ENCODE data around the gene POLH. TPM values are rescaled to one million over a fixed set of nuclear protein-coding genes. Genes with fewer than 3 reads are reported as not detected.
A peak's percentile ranks its signal among the peaks of the same experiment; 100 is the strongest.

POLH gene
- total and polyA plus RNA-seq, 2 donors (not counting 1 experiment from before 2014, with no cell fraction given), result 19.0 to 21.8 TPM

DNA sequence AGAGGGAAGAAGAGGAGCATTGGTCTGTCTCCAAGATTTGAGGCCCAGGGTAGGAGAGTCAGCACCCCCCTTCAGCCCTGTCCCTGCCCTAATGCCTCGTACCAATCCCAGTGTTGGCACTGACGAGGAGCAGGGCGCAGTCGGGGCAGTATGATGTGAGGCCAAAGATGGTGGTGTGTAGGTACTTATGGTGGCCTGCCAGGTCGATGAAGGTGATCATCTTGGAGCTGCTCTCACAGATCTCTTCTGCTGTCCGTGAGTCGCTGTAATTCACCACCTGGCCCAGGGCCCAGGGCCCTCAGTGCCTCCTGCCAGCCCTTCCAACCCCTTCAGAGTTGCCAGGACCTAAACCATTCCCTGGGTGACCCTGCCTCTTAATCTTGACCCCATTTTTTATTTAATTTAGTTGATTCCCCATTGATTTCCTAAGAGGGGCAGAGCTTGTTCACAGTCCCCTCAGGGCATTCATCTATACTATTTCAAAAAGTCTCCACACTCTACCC is 48.9 kb downstream of the POLH start:
- Histone ChIP-seq H3K27ac (ENCODE audit: insufficient read depth, low read length) (no peak overlapping the region), H3K4me3 (replicated peaks in 1 of 4; ENCODE audit: control extremely low read depth in 1 of 4, insufficient read depth in 1 of 4, low read depth in 3 of 4, low read length in 4 of 4) (no peak overlapping the region), H3K36me3 (ENCODE audit: control insufficient read depth, insufficient read depth, low read length) (peaks cover 39% of the 10 kb centered on the region), H3K4me2 (ENCODE audit: extremely low read depth, insufficient read depth, low read length) (no peak overlapping the region), H3K27me3 (ENCODE audit: control insufficient read depth, insufficient read depth, low read length) (no peaks in the 10 kb centered on the region), H2AFZ (ENCODE audit: low read length) (no peak overlapping the region), H3K4me1 (ENCODE audit: control insufficient read depth, extremely low read depth, insufficient read depth, low read length) (peaks cover 11% of the 10 kb centered on the region), H4K20me1 (ENCODE audit: control insufficient read depth, extremely low read depth, insufficient read depth, low read length) (no peaks in the 10 kb centered on the region), H3K79me2 (ENCODE audit: control insufficient read depth, insufficient read depth, low read length) (peaks cover 29% of the 10 kb centered on the region), H3K9me3 (ENCODE audit: control insufficient read depth, insufficient read depth, low read depth, low read length) (no peaks in the 10 kb centered on the region), H3K9ac (ENCODE audit: insufficient read depth, low read length) (no peak overlapping the region)
- DNase-seq (ENCODE audit: low read depth in 2 of 2), result no peak
- no peak for TF ChIP-seq EZH2 (IDR thresholded peaks at IDR 0.05; ENCODE audit: low read length, missing control alignments)
- TF ChIP-seq, protein P1, sequence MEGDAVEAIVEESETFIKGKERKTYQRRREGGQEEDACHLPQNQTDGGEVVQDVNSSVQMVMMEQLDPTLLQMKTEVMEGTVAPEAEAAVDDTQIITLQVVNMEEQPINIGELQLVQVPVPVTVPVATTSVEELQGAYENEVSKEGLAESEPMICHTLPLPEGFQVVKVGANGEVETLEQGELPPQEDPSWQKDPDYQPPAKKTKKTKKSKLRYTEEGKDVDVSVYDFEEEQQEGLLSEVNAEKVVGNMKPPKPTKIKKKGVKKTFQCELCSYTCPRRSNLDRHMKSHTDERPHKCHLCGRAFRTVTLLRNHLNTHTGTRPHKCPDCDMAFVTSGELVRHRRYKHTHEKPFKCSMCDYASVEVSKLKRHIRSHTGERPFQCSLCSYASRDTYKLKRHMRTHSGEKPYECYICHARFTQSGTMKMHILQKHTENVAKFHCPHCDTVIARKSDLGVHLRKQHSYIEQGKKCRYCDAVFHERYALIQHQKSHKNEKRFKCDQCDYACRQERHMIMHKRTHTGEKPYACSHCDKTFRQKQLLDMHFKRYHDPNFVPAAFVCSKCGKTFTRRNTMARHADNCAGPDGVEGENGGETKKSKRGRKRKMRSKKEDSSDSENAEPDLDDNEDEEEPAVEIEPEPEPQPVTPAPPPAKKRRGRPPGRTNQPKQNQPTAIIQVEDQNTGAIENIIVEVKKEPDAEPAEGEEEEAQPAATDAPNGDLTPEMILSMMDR (conservative IDR thresholded peaks at IDR 0.05 in 1 of 2, IDR thresholded peaks at IDR 0.05 in 1 of 2; ENCODE audit: low read depth in 1 of 2, low read length in 2 of 2), result no peak

DNA sequence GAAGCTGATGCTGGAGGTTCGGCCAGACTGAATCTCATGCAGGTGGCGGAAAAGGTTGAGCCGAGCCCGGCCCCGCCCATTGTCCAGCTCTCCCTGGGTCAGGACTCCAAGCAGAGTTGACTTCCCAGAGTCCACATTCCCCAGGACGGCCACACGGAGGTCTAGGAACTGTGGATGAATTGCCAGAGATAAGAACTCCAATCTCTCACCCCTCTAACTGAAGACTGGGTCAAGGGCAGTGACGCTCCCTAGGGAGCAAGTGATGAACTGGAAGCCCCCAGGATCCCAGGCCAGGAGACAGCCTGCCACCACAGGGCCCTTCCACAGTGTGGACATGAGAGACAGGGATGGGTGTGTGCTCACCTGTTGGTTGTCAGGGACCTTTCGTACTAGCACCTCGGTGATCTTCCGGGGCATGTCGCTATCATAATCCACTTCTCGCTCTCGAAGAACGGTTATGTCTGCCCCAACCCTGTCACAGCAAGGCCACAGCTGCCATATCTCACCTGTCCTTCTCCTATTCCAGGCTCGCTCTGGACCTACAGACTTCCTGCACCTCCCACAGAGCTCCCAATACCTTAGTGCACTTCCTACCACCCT is 49.5 kb downstream of the POLH start:
- no peak overlapping the region for H3K4me2 ChIP-seq (ENCODE audit: extremely low read depth, insufficient read depth, low read length)
- DNase-seq (ENCODE audit: low read depth in 2 of 2), result no peak
- H4K20me1 ChIP-seq (ENCODE audit: control insufficient read depth, extremely low read depth, insufficient read depth, low read length), result no peaks in the 10 kb centered on the region
- H3K79me2 ChIP-seq (ENCODE audit: control insufficient read depth, insufficient read depth, low read length), result peaks cover 29% of the 10 kb centered on the region
- peaks cover 11% of the 10 kb centered on the region for H3K4me1 ChIP-seq (ENCODE audit: control insufficient read depth, extremely low read depth, insufficient read depth, low read length)
- H3K27me3 ChIP-seq (ENCODE audit: control insufficient read depth, insufficient read depth, low read length), result no peaks in the 10 kb centered on the region
- peak overlapping the region in 1 of 4 experiments; percentile 86 for H3K4me3 ChIP-seq (replicated peaks in 1 of 4; ENCODE audit: control extremely low read depth in 1 of 4, insufficient read depth in 1 of 4, low read depth in 3 of 4, low read length in 4 of 4)
- no peaks in the 10 kb centered on the region for H3K9me3 ChIP-seq (ENCODE audit: control insufficient read depth, insufficient read depth, low read depth, low read length)
- no peak overlapping the region for H3K27ac ChIP-seq (ENCODE audit: insufficient read depth, low read length)
- TF ChIP-seq, protein P1 (conservative IDR thresholded peaks at IDR 0.05 in 1 of 2, IDR thresholded peaks at IDR 0.05 in 1 of 2; ENCODE audit: low read depth in 1 of 2, low read length in 2 of 2), result no peak
- TF ChIP-seq EZH2 (IDR thresholded peaks at IDR 0.05; ENCODE audit: low read length, missing control alignments), result no peak
- H2AFZ ChIP-seq (ENCODE audit: low read length), result no peak overlapping the region
- H3K9ac ChIP-seq (ENCODE audit: insufficient read depth, low read length), result no peak overlapping the region
- peaks cover 38% of the 10 kb centered on the region for H3K36me3 ChIP-seq (ENCODE audit: control insufficient read depth, insufficient read depth, low read length)

DNA sequence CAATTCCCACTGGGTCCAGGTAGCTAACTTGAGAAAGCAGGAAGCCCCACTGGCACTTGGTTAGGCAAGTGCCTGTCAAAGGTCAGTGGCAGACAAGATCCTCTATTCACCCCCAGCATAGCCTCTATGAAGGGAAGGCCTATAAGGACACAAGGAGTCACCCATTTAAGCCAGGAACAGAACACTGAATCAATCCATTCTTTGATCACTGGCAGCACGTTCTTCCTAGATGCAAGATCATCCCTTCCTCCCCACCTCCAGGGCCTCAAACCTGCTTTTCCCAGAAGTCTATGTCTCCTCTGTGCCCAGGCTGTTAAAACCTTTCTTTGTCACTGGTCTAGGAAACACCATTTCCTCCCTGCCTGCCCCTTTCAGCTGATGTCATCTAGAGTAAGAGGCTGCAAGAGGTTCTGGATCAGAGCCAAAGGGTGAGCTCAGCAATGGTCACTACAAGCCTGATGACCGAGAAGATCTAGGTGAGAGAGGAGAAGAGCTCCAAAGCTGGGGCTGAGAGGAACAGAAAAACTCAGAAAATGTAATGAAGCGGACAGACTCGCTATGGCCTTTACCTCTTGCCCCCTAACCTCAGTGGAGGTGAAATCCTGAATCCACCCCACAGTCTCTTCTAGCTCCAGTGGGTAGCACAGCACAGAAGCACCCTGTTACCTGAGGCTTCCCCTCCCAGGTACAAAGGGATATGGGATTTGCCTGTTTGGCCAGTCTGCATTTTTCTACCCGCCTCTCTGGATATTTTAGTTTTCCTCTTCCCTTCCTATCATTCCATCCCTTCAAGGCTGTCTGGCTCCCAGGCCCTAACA is 51.2 kb downstream of the POLH start:
- no peaks in the 10 kb centered on the region for H3K9me3 ChIP-seq (ENCODE audit: control insufficient read depth, insufficient read depth, low read depth, low read length)
- peak overlapping the region; percentile 51 for H3K9ac ChIP-seq (ENCODE audit: insufficient read depth, low read length)
- H3K4me1 ChIP-seq (ENCODE audit: control insufficient read depth, extremely low read depth, insufficient read depth, low read length), result peaks cover 14% of the 10 kb centered on the region
- TF ChIP-seq, protein P1 (conservative IDR thresholded peaks at IDR 0.05 in 1 of 2, IDR thresholded peaks at IDR 0.05 in 1 of 2; ENCODE audit: low read depth in 1 of 2, low read length in 2 of 2), result no peak
- no peak for TF ChIP-seq EZH2 (IDR thresholded peaks at IDR 0.05; ENCODE audit: low read length, missing control alignments)
- no peak overlapping the region for H2AFZ ChIP-seq (ENCODE audit: low read length)
- peak overlapping the region; percentile 94 for H3K27ac ChIP-seq (ENCODE audit: insufficient read depth, low read length)
- peak overlapping the region; percentile 83 for H3K4me2 ChIP-seq (ENCODE audit: extremely low read depth, insufficient read depth, low read length)
- peaks cover 25% of the 10 kb centered on the region for H3K36me3 ChIP-seq (ENCODE audit: control insufficient read depth, insufficient read depth, low read length)
- peak; percentile 94 to 99 for DNase-seq (ENCODE audit: low read depth in 2 of 2)
- H4K20me1 ChIP-seq (ENCODE audit: control insufficient read depth, extremely low read depth, insufficient read depth, low read length), result no peaks in the 10 kb centered on the region
- H3K4me3 ChIP-seq (replicated peaks in 1 of 4; ENCODE audit: control extremely low read depth in 1 of 4, insufficient read depth in 1 of 4, low read depth in 3 of 4, low read length in 4 of 4), result peak overlapping the region; percentile 8 to 99 (median 58)
- H3K27me3 ChIP-seq (ENCODE audit: control insufficient read depth, insufficient read depth, low read length), result no peaks in the 10 kb centered on the region
- H3K79me2 ChIP-seq (ENCODE audit: control insufficient read depth, insufficient read depth, low read length), result peaks cover 29% of the 10 kb centered on the region

Measured in fibroblast of lung (primary cell).